Suprapubic skin (tissue), 3 donors: ENCODE data around the gene SHROOM4.

ENCODE experiments used
- CTCF ChIP-seq, 2 donors: fragments of 200-600 bp in 1 of 2; fragments of 450-650 bp in 1 of 2; sonication (generic) in 1 of 2; IDR thresholded peaks; one replicate each; pipeline ENCODE4 v1.5.1; 2016 to 2019; ENCODE audit warnings: antibody characterized with exemption in 2 of 2, mild to moderate bottlenecking in 1 of 2, moderate library complexity in 1 of 2
- POLR2AphosphoS5 ChIP-seq, 3 donors: sonication (generic); formaldehyde crosslinking; IDR thresholded peaks; one replicate each; pipeline ENCODE4 v1.6.1; 2017; ENCODE audit warnings: antibody characterized with exemption in 3 of 3

- TF ChIP-seq CTCF (IDR thresholded peaks at IDR 0.05) (no peak), POLR2AphosphoS5 (IDR thresholded peaks at IDR 0.05) (no peak)
Observed at GRCh38 chrX:50618788-50619558, 195.0 kb downstream of the SHROOM4 start.
